Measurements from ENCODE around the gene DLGAP4. TPM values are rescaled to one million over a fixed set of nuclear protein-coding genes. Genes with fewer than 3 reads are reported as not detected.

Gene DLGAP4
- total RNA-seq, 1 experiment from 2014 or later, result 80.3 TPM

DNA sequence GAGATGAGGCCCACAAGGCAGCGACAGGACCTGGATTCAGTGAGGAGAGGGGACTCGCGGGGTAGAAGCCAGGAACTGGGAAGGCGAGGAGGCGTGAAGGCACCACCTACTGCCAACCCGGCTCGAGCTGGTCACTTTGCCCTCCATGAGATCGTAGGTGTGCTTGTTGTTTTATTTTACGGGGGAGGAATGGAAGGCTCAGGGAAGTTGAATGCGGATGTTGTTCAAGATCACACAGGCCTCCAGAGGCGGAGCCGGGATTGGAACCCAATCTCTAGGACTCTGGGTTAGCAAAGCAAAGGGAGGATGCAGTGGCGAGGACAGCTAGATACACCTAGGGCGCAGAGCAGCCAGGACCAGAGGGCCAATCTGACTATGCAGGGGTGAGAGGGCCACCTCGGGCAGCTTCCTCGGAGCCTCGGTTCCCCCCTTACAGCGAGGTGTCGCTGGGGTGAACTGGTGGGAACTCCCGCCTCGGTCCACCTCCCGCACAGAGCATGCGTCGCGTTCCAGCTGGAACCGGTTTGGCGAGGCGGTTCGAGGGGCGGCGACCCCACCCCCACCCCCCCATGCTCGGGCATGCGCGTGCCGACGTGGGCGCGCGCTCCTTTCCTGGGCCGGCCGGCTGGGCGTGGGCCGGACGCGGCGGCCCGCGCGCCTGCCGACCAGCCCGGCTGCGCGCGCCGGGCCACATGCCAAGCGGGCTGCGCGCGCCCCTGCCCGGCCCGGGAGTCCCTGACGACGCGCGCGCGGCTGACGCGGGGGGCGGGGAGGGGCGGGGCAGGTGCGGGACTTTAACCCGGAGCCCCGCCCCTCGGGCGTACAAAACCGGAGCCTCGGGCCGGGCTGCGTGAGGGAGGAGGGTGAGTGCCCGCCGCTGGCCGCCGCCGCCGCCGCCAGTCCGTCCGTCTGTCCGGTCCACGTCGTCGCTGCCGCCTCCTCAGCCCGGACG is 154.8 kb downstream of the DLGAP4 start:
- TSS peak; percentile 78 for BruUV-seq (replicated peaks)

DNA sequence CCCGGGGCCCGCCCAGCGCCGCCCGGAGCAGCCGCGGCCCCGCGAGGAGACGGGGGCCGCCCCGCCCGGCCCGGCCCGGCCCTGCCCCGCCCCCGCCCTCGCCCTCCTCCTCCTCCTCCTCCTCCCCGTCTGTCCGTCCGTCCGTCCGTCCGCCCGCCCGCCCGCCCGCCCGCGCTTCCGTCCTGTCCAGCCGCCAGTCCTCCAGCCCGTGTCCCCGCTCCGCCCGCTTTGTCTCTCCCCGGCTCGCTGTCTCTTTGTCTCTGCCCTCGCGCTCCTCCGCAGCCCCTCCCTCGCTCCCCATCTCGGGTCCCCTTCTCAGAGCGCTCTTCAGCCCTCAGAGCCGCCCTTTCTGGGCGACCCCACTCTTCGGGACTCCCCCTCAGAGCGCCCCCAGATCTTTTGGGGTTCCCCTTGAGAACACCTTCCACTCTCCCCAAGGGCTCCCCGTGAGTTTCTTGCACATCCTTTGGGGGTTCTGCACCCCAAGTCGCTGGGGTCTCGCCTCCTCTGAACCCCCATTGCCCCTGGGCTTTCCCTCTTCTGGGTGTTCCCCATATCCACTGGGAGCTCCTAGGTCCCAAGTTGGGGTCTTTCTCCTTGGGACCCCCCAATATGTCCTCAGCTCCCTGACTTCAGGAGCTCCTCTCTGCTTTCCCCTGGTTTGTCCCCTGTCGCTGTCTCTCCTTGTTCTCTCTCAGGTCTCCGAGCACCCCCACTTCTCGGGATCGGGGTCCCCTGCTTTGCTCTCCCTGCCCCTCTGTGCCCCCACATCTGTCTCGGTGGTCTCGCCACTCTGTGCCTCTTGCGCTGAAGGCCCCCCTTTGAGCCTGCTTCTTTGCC is 155.7 kb downstream of the DLGAP4 start:
- POLR2A ChIA-PET, result interaction anchor here (0.6 to 3.4 kb wide), 13 partner anchors 9 to 763 kb away, joined by 3 to 24 read pairs (median 3); partner anchors contain the start of genes NFS1, RAB5IF and ROMO1
- intact Hi-C loops (cut with micrococcal nuclease), result no loop called here

More for the DNA sequence above, 154.8 kb downstream of the DLGAP4 start:
- Mint-ChIP-seq H3K27ac (ENCODE audit: low read depth, unreplicated experiment) (peak overlapping the region; percentile 89), H3K36me3 (ENCODE audit: insufficient read depth, unreplicated experiment) (peaks cover 6% of the 10 kb centered on the region), H3K27me3 (ENCODE audit: insufficient read depth, unreplicated experiment) (peaks cover 8% of the 10 kb centered on the region), H3K4me1 (ENCODE audit: insufficient read depth, unreplicated experiment) (peaks cover 12% of the 10 kb centered on the region), H3K4me3 (ENCODE audit: unreplicated experiment) (peak overlapping the region; percentile 92), H3K9me3 (ENCODE audit: unreplicated experiment) (no peaks in the 10 kb centered on the region)
- intact Hi-C loops (cut with micrococcal nuclease), result no loop called here
- ChIA-PET CTCF (interaction anchor here (0.5 to 0.8 kb wide), 3 partner anchors 151 to 322 kb away, joined by 3 to 4 read pairs (median 3); no protein-coding TSS in a partner anchor), POLR2A (interaction anchor here (0.5 to 1.1 kb wide), 9 partner anchors 10 to 444 kb away, joined by 3 to 7 read pairs (median 3); partner anchors contain the start of genes AAR2 and RAB5IF)
- peak; percentile 89 for DNase-seq (ENCODE audit: unreplicated experiment)
- TF ChIP-seq, protein P1, sequence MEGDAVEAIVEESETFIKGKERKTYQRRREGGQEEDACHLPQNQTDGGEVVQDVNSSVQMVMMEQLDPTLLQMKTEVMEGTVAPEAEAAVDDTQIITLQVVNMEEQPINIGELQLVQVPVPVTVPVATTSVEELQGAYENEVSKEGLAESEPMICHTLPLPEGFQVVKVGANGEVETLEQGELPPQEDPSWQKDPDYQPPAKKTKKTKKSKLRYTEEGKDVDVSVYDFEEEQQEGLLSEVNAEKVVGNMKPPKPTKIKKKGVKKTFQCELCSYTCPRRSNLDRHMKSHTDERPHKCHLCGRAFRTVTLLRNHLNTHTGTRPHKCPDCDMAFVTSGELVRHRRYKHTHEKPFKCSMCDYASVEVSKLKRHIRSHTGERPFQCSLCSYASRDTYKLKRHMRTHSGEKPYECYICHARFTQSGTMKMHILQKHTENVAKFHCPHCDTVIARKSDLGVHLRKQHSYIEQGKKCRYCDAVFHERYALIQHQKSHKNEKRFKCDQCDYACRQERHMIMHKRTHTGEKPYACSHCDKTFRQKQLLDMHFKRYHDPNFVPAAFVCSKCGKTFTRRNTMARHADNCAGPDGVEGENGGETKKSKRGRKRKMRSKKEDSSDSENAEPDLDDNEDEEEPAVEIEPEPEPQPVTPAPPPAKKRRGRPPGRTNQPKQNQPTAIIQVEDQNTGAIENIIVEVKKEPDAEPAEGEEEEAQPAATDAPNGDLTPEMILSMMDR (IDR thresholded peaks at IDR 0.05; ENCODE audit: unreplicated experiment), result no peak

DNA sequence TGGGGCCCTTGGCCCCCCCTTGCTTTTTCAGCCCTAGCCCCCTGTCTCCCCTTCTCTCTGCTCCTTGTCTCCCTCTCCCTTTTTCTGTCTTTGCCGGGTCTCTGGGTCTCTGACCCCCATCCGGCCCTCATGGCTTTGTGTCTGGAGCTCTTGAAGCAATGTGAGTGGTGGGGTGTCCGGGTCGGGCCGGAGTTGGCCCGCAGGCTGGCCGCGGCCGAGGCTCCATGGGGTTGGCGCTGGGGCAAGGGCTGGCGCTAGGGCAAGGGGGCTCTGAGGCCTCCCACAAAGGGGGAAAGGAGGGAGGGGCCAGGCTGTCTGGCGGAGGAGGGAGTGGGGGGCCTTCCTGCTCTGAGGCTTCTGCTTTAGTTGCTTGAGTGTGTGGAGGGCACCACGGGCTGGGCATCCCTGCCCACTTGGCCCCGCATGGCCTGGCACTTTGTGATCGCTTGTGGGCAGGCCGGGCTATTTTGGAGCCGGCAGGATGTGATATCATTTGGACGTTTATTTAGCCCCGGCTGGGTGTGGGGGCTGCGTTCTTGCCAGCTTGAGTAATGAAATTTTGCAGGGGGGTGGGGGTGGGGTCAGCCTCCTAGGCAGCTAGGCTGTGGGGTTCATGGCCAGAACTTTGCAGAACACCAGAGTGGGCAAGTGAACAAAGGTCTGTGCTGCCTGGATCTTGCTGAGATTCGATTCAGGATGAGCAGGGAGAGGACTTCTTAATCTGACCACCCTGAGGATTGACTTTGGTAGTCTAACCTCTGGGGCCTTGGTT is 156.5 kb downstream of the DLGAP4 start:
- DNase-seq (ENCODE audit: unreplicated experiment), result no peak
- intact Hi-C loops (cut with micrococcal nuclease), result no loop called here
- H3K9me3 Mint-ChIP-seq (ENCODE audit: unreplicated experiment), result no peaks in the 10 kb centered on the region
- H3K27ac Mint-ChIP-seq (ENCODE audit: low read depth, unreplicated experiment), result peak overlapping the region; percentile 89
- peaks cover 6% of the 10 kb centered on the region for H3K36me3 Mint-ChIP-seq (ENCODE audit: insufficient read depth, unreplicated experiment)
- TF ChIP-seq, protein P1 (IDR thresholded peaks at IDR 0.05; ENCODE audit: unreplicated experiment), result no peak
- no TSS peak for BruUV-seq (replicated peaks)
- H3K4me1 Mint-ChIP-seq (ENCODE audit: insufficient read depth, unreplicated experiment), result peaks cover 29% of the 10 kb centered on the region
- H3K4me3 Mint-ChIP-seq (ENCODE audit: unreplicated experiment), result peak overlapping the region; percentile 92
- CTCF ChIA-PET, result interaction anchor here (0.6 to 1.2 kb wide), 8 partner anchors 14 to 345 kb away, joined by 3 to 4 read pairs (median 3); no protein-coding TSS in a partner anchor
- POLR2A ChIA-PET, result interaction anchor here (0.7 to 3.4 kb wide), 9 partner anchors 8 to 763 kb away, joined by 3 to 24 read pairs (median 3); partner anchors contain the start of genes NFS1, RAB5IF and ROMO1
- no peaks in the 10 kb centered on the region for H3K27me3 Mint-ChIP-seq (ENCODE audit: insufficient read depth, unreplicated experiment)

More for the DNA sequence above, 155.7 kb downstream of the DLGAP4 start:
- H3K36me3 Mint-ChIP-seq (ENCODE audit: insufficient read depth, unreplicated experiment), result peaks cover 6% of the 10 kb centered on the region
- no TSS peak for BruUV-seq (replicated peaks)
- H3K9me3 Mint-ChIP-seq (ENCODE audit: unreplicated experiment), result no peaks in the 10 kb centered on the region
- H3K4me3 Mint-ChIP-seq (ENCODE audit: unreplicated experiment), result peak overlapping the region; percentile 92
- H3K27me3 Mint-ChIP-seq (ENCODE audit: insufficient read depth, unreplicated experiment), result no peaks in the 10 kb centered on the region
- H3K27ac Mint-ChIP-seq (ENCODE audit: low read depth, unreplicated experiment), result peak overlapping the region; percentile 89
- CTCF ChIA-PET, result interaction anchor here (0.6 to 1.0 kb wide), 5 partner anchors 22 to 345 kb away, joined by 3 to 4 read pairs (median 3); no protein-coding TSS in a partner anchor
- TF ChIP-seq, protein P1 (IDR thresholded peaks at IDR 0.05; ENCODE audit: unreplicated experiment), result no peak
- peaks cover 21% of the 10 kb centered on the region for H3K4me1 Mint-ChIP-seq (ENCODE audit: insufficient read depth, unreplicated experiment)
- DNase-seq (ENCODE audit: unreplicated experiment), result peak; percentile 47
